GM12891 (cell line): ENCODE data around the gene TBC1D1.

ENCODE experiments used
- POLR2A ChIP-seq: IDR thresholded peaks from 2 replicates; pipeline ENCODE4 v1.6.1; 2011; ENCODE audit warnings: low read depth, low read length, control low read depth
- POLR2AphosphoS5 ChIP-seq: IDR thresholded peaks from 2 replicates; pipeline ENCODE4 v1.6.1; 2011; ENCODE audit warnings: low read depth, low read length, control low read depth
- POU2F2 ChIP-seq: IDR thresholded peaks from 2 replicates; pipeline ENCODE4 v1.6.1; 2011; ENCODE audit warnings: low read depth, mild to moderate bottlenecking, control low read depth, low read length, moderate library complexity
- SPI1 ChIP-seq: IDR thresholded peaks from 2 replicates; pipeline ENCODE4 v1.6.1; 2011; ENCODE audit warnings: low read depth, low read length, control low read depth
- TAF1 ChIP-seq: IDR thresholded peaks from 2 replicates; pipeline ENCODE4 v1.6.1; 2011; ENCODE audit warnings: low read depth, low read length, control low read depth

DNA sequence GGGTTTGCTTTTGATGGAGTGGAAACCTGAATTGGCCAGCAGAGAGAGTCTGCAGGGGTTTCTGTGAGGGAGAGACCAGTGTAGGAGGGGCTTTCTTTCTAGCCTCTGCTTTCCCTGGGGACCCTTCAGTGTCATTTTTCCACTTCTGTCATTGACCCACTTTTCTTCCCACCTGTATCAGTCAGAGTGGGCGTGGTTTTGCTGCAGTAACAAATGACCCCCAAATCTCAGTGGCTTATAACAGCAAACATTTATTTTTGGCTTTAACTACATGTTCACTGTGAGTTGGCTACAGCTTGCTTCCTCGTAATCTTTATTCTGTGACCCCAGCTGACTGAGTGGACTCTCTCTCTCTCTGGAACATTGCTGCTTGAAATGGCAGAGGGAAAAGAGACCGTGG is 43.7 kb downstream of the TBC1D1 start:
- no peak for TF ChIP-seq POLR2A
- TF ChIP-seq POLR2AphosphoS5 = no peak
- no peak for TF ChIP-seq TAF1
- TF ChIP-seq SPI1 = no peak
- no peak for TF ChIP-seq POU2F2
